Hepatic stellate cell (primary cell): ENCODE data around the gene INPP5F.
"Not testable (repeated sequence)": the region's sequence is repeated elsewhere in the genome, so short reads cannot be mapped to it uniquely, and the experiment has no call there.

Experiments
- DNase-seq: peaks from one replicate; pipeline ENCODE4 v3.0.0; 2011; ENCODE audit warnings: low spot score

Gene INPP5F

GRCh38 chr10:119867317-119867716, 141.5 kb downstream of the INPP5F start:
- no peak for DNase-seq

DNA sequence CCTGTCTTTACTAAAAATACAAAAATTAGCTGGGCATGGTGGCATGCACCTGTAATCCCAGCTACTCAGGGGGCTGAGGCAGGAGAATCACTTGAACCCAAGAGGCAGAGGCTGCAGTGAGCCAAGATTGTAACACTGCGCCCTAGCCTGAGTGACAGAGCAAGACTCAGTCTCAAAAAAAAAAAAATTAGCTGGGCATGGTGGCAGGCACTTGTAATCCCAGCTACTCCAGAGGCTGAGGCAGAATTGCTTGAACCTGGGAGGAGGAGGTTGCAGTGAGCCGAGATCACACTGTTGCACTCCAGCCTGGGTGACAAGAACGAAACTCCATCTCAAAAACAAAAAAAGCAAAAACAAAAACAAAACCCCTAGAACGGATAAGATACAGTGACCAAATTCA, 143.5 kb downstream of the INPP5F start:
- not testable (repeated sequence) for DNase-seq

- peak; percentile 32 for DNase-seq
These were observed 146.2 kb downstream of the INPP5F start for GRCh38 chr10:119871881-119872609.

DNA sequence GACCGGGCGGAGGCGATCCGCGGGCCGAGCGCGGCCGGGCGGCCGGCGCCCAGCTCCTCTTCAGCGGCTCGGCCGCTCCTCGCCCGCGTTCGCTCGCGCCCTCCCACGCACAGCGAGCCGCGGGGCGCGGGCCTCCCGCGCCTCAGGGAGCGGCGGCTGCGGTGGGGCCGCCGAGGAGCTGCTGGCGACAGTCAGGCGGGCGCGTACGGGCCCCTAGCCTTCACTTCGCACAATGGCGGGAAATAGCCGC, 146.7 kb downstream of the INPP5F start, which contains the start of gene MCMBP:
TSS of gene MCMBP (minus strand) at position 234 of the 250 bp plus-strand sequence. CDS start 259 bp downstream, outside the sequence.
- DNase-seq, result no peak

GRCh38 chr10:119872860-119873681, 147.2 kb downstream of the INPP5F start:
- peak; percentile 80 for DNase-seq

- DNase-seq, result no peak
These were observed 152.7 kb downstream of the INPP5F start for GRCh38 chr10:119878524-119878923.
